Measurements from ENCODE around the gene ASXL1. TPM values are rescaled to one million over a fixed set of nuclear protein-coding genes. Genes with fewer than 3 reads are reported as not detected.
"Not testable (repeated sequence)": the region's sequence is repeated elsewhere in the genome, so short reads cannot be mapped to it uniquely, and the experiment has no call there.

Gene ASXL1
- total RNA-seq, 2 experiments from 2014 or later = 129 to 141 TPM

DNA sequence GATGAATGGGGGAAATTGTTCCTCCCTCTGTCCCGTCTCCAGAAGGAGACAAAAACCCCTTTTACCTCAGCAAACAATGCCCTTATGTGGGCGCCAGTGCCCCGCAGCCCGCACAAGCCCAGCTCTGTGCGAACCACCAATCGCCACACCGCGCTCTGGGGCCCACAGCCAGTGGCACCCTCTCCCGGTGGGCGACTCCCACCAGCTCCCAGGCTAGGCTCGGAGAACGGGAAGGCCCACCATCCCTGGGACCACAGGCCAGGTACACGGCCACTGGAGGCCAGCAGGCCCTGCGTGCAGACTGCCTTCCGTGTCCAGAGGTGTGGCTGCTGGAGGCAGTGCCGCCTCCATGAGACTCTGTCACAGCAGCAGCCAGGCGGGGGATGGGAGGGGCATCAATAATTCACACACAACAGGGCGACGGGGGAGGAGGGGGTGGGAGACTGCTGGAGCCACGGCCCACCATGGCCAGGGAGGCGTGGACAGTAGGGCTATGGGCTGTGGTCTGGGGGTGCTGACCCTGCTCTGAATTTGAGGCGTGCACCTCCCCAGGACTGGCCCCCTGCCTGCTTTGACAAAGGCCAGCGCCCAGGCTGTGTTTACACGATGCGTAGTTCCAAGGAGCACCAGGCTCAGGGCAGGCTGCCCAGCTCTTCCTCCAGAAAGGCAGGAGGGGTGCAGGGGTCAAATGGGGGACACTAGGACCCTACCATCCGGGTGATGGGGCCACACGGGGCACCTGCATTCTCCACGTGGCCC, 105.7 kb downstream of the ASXL1 start:
- ChIA-PET POLR2A (no interaction called here), CTCF (no interaction called here)
- ATAC-seq (no peak), DNase-seq (no peak)
- Mint-ChIP-seq H3K4me3 (no peak overlapping the region), H3K4me1 (no peaks in the 10 kb centered on the region), H3K9me3 (ENCODE audit: low read depth) (no peaks in the 10 kb centered on the region), H3K27me3 (no peaks in the 10 kb centered on the region), H3K27ac (no peak overlapping the region), H3K36me3 (ENCODE audit: low read depth) (no peaks in the 10 kb centered on the region)
- intact Hi-C loops (cut with DNase I, micrococcal nuclease) = no loop called here

DNA sequence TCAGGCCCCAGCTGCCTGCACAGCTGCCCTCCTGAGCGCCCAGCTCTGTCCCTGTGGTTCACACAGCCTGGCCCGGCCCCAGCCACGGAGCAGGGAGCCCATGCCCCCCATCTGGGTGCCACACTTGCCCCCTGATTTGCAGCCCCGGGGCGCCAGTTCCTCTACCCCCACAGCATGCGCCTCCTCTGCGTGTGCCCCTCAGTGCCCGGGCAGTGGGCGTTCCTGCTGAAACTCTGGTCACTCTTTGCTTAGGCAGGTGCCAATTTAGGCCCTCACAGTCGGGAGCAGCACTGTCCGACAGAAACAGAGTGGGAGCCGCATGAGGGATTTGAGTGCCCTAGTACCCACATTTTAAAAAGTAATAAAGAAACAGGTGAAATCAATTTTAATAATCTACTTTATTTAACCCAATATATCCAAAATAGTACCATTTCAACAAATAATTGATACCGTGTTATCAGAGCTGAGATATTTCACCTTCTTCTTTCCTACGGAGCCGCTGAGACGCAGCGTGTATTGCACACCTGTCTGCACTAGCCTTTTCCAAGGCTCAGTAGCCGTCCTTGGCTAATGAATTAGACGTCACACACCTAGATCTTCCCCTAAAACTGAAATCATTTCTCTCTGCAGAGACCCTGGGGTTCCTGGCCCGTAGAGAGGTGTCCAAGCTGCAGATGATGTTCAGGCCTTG, 106.4 kb downstream of the ASXL1 start:
- H3K36me3 Mint-ChIP-seq (ENCODE audit: low read depth) = no peaks in the 10 kb centered on the region
- ChIA-PET POLR2A (no interaction called here), CTCF (no interaction called here)
- no peaks in the 10 kb centered on the region for H3K9me3 Mint-ChIP-seq (ENCODE audit: low read depth)
- H3K27me3 Mint-ChIP-seq = no peaks in the 10 kb centered on the region
- DNase-seq = no peak
- H3K4me1 Mint-ChIP-seq = no peaks in the 10 kb centered on the region
- no peak overlapping the region for H3K27ac Mint-ChIP-seq
- ATAC-seq = no peak
- H3K4me3 Mint-ChIP-seq = no peak overlapping the region
- intact Hi-C loops (cut with DNase I, micrococcal nuclease) = no loop called here

DNA sequence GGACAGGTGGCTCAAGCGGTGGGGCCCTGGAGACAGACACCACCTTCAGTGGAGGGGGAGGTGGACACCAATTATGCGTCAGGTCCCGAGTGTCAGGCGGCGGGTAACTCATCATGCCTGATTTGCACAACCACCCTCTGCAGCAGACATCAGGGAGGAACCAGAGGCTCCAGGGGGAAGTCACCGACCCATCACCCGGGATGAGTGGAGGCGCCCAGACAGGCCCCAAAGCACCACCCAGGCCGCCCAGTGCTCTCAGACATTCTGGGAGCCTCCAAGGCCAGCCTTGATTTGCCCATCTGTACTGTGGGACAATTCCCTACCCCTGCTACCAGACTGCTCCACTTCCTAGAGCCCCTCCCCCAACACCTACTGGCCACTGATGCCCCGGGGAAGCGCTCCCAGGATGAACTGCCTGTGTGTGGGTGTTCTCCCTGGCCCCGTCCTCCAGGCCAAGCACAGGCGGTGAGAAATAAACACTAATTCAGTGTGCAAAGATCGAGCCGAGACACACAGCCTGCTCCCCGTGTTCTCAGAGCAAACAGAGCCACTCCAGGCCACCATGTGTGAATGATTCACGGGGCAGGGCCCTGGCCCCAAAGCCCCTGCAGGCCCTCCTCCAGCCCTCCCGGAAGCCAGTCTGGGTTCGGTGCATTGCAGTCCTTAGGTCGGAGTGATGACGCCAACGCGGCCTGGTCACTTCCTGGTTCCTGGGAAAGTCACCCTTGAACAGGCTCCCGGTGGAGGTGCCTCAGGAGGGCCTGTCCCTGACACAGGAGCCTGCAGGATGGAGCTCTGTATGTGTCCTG, 107.2 kb downstream of the ASXL1 start:
- ATAC-seq (no peak), DNase-seq (no peak)
- Mint-ChIP-seq H3K36me3 (ENCODE audit: low read depth) (no peaks in the 10 kb centered on the region), H3K27ac (no peak overlapping the region), H3K27me3 (no peaks in the 10 kb centered on the region), H3K4me3 (no peak overlapping the region), H3K9me3 (ENCODE audit: low read depth) (no peaks in the 10 kb centered on the region), H3K4me1 (no peaks in the 10 kb centered on the region)
- ChIA-PET POLR2A (no interaction called here), CTCF (interaction anchor here (0.7 kb wide), 1 partner anchor 973 kb away, joined by 4 read pairs; no protein-coding TSS in a partner anchor)
- intact Hi-C loops (cut with DNase I, micrococcal nuclease) = no loop called here

DNA sequence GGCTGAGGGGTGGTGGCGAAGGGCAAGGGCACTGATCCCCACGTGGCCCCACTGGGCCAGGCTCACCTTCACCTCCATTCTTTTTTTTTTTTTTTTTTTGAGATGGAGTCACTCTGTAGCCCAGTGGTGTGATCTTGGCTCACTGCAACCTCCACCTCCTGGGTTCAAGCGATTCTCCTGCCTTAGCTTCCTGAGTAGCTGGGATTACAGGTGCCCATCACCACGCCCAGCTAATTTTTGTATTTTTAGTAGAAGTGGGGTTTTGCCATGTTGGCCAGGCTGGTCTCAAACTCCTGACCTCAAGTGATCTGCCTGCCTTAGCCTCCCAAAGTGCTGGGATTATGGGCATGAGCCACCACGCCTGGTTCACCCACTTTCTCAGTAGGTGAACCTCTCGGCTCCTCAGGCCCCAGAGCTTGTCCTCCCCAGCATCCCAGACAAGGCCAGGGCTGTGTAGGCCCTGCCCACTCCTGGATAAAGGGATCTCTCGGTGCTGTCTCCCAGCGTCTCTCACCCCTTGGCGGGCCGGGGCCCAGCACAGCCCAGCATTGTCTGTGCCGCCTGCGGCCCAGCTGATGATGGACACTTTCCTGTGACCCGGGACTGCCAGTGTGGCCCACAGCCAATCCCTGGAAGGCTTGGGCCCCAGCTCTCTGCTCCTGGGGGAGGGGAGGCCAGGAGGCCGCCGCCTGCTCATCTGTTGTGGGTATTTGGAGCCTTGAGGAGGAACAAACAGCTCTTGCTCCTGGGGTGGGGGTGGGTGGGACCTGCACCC, 108.0 kb downstream of the ASXL1 start:
- H3K4me3 Mint-ChIP-seq; H3K36me3 Mint-ChIP-seq (ENCODE audit: low read depth); intact Hi-C loops (cut with DNase I, micrococcal nuclease); H3K27ac Mint-ChIP-seq; H3K9me3 Mint-ChIP-seq (ENCODE audit: low read depth); H3K27me3 Mint-ChIP-seq; DNase-seq; H3K4me1 Mint-ChIP-seq; POLR2A ChIA-PET; ATAC-seq: not testable (repeated sequence)
- CTCF ChIA-PET = interaction anchor here (0.7 kb wide), 1 partner anchor 972 kb away, joined by 4 read pairs; no protein-coding TSS in a partner anchor

DNA sequence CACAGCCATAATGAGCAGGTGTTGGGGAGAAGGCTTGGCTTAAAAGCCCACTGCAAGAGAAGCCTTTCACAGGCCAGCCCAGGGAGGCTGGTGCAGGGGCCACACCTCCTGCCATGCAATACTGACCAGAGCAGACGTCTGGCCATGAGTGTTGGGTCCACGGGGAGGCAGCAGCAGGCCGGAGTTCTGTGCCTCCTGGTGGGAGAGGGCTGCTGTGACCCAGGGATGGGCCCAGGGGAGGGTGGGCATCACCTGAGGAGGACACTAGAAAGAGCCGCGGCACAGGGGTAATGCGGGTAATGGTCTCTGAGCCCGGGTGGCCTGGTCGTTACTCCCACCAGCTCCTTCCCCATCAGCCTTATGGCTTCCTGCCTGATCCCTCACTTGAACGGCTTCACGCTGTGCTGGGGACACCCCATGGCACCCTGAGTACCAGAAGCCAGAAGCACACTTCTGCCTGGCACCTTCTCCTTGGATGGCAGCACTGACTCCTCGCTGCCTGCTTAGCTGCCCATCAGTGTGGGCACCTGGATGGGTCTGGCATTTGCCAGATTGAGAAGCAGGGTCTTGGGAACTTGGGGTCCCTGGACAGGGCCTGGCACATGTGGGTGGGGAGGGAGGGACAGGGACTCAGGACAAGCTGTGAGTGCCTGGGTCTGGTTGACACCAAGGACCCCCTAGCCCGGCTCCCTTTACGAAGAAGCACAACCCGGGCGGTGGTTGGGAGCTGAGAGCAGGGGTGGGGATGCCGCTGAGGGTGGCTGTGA, 108.8 kb downstream of the ASXL1 start:
- Mint-ChIP-seq H3K36me3 (ENCODE audit: low read depth) (no peaks in the 10 kb centered on the region), H3K27me3 (no peaks in the 10 kb centered on the region), H3K27ac (no peak overlapping the region), H3K4me1 (no peaks in the 10 kb centered on the region), H3K4me3 (no peak overlapping the region), H3K9me3 (ENCODE audit: low read depth) (no peaks in the 10 kb centered on the region)
- ATAC-seq = no peak
- CTCF ChIA-PET = interaction anchor here (1.2 kb wide), 1 partner anchor 61 kb away, joined by 3 read pairs; no protein-coding TSS in a partner anchor
- intact Hi-C loops (cut with DNase I, micrococcal nuclease) = no loop called here
- POLR2A ChIA-PET = no interaction called here
- no peak for DNase-seq

DNA sequence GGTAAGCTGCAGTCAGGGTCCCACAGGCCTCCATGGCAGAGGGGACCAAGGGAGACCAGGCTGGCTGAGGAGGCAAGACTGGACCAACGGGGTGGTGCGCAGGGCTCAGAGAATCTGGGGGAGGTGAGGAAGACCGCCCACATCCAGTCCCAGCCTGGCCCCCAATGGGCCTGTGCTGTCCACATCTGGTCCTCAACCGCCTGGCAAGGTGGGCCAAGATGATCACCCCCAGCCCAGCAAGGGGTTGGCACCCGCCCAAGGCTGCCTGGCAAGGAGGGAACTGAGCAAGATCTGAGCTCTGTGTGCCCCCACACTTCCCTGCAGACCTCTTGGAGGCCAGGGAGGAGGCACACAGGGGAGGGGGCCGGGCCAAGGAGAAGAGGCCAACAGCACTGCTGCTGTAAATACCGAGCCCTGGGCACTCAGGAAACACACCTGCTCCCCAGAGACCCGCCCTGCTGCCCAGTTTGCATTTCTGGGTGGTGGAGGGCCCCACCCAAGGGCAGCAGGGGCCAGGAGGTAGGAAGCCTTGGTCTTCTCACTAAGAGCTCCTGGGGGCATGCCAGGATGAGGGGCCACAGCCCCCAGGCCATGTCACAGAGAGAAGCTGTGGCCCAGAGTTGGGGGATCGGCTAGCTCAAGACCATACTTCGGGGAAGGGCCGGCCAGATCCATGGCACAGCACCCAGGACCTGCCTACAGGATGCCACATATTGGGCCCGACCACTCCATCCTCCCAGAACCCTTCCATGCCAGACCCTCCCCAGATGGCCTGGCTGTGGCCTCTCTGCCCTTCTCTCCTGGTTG, 109.6 kb downstream of the ASXL1 start:
- POLR2A ChIA-PET = no interaction called here
- Mint-ChIP-seq H3K4me1 (no peaks in the 10 kb centered on the region), H3K36me3 (ENCODE audit: low read depth) (no peaks in the 10 kb centered on the region), H3K9me3 (ENCODE audit: low read depth) (no peaks in the 10 kb centered on the region), H3K27ac (no peak overlapping the region), H3K27me3 (no peaks in the 10 kb centered on the region), H3K4me3 (no peak overlapping the region)
- CTCF ChIA-PET = interaction anchor here (1.2 kb wide), 1 partner anchor 60 kb away, joined by 3 read pairs; no protein-coding TSS in a partner anchor
- no peak for DNase-seq
- ATAC-seq = no peak
- intact Hi-C loops (cut with DNase I, micrococcal nuclease) = no loop called here

DNA sequence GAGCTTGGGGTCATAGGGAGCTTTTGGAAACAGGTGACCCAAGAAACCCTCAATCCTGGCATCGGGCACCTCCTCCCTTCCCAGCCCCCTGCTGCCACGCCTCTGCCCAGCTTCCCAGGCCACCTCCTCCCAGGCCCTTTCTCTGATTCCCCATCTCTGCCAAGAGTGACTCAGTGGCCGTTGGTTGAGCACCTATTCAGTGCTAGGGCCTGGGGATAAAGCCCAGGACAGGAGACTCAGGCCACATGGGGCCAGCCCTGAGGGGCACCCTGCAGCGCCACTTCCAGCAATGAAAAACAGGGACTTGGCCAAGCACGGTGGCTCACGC, 110.1 kb downstream of the ASXL1 start:
- no peaks in the 10 kb centered on the region for H3K36me3 Mint-ChIP-seq (ENCODE audit: low read depth)
- ChIA-PET CTCF (interaction anchor here (1.2 kb wide), 1 partner anchor 60 kb away, joined by 3 read pairs; no protein-coding TSS in a partner anchor), POLR2A (no interaction called here)
- no peaks in the 10 kb centered on the region for H3K9me3 Mint-ChIP-seq (ENCODE audit: low read depth)
- ATAC-seq (no peak), DNase-seq (no peak)
- intact Hi-C loops (cut with DNase I, micrococcal nuclease) = no loop called here
- no peak overlapping the region for H3K27ac Mint-ChIP-seq
- H3K4me3 Mint-ChIP-seq = no peak overlapping the region
- no peaks in the 10 kb centered on the region for H3K27me3 Mint-ChIP-seq
- no peaks in the 10 kb centered on the region for H3K4me1 Mint-ChIP-seq

DNA sequence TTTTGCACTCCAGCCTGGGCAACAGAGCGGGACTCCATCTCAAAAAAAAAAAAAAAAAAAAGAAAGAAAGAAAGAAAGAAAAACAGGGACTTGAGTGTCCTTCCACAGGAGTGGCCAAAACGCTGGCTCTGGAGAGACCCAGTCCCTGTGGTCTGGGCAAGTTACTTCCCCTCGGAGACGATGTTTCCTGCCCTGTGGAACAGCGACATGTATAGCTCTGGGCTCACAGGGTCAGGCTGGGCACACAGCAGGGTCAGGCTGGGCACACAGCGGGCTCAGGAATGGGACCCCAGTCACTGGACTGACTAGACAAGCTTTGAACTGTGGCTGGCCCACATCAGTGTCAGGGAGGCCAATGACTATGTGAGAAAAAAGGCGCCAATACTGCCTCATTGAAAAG, 110.7 kb downstream of the ASXL1 start:
- POLR2A ChIA-PET = no interaction called here
- Mint-ChIP-seq H3K27me3 (no peaks in the 10 kb centered on the region), H3K27ac (no peak overlapping the region), H3K4me3 (no peak overlapping the region), H3K36me3 (ENCODE audit: low read depth) (peaks cover 2% of the 10 kb centered on the region), H3K4me1 (no peaks in the 10 kb centered on the region), H3K9me3 (ENCODE audit: low read depth) (no peaks in the 10 kb centered on the region)
- ATAC-seq (no peak), DNase-seq (no peak)
- intact Hi-C loops (cut with DNase I, micrococcal nuclease) = no loop called here
- CTCF ChIA-PET = interaction anchor here (0.6 to 0.8 kb wide), 3 partner anchors 40 to 455 kb away, joined by 3 to 4 read pairs (median 3); no protein-coding TSS in a partner anchor

DNA sequence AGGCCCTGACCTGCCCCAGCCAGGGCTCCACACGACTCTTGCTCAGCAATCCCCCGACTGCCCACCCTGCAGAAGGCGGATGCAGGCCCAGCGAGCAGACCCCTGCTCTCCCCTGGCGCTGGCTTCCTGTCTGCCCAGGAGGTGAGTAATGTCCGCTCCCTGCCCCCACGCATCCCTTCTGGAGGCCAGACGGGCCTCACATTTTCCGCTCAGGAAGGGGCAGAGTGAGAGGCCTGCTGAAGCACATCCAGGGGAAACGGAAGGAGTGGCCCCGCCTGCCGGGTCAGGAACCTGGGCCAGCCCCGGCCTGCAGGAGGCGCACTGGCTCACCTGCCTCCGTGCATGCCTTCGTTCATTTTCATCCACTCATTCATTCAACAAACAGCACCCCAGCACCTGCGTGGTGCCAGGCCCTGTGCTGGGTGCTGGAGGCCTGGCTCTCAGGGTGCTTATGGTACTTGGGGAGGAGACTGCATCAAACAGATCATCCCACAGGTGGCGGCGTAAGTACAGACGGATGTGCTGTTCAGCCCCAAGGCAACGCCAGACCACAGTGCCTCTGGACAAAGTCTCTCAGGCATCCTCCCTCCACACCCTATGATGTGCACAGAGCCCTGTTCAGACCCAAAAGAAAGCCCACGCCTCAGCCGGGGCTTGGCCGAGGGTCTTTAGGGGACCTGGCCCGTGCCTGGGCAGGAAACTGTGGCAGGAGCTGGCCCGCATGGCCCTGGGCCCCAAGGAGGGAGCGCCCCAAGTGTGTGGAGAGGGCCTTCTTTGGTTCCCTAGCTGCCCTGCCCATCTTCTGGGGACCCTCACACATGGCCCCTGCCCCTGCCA, 112.1 kb downstream of the ASXL1 start:
- ChIA-PET CTCF (interaction anchor here (1.2 to 1.4 kb wide), 2 partner anchors 21 to 183 kb away, joined by 3 read pairs; no protein-coding TSS in a partner anchor), POLR2A (interaction anchor here (0.5 kb wide), 1 partner anchor 185 kb away, joined by 3 read pairs; no protein-coding TSS in a partner anchor)
- peak overlapping the region; percentile 53 for H3K27ac Mint-ChIP-seq
- H3K36me3 Mint-ChIP-seq (ENCODE audit: low read depth) = peaks cover 2% of the 10 kb centered on the region
- no peaks in the 10 kb centered on the region for H3K4me1 Mint-ChIP-seq
- H3K4me3 Mint-ChIP-seq = no peak overlapping the region
- ATAC-seq (peak; percentile 64), DNase-seq (peak; percentile 58)
- intact Hi-C loops (cut with DNase I, micrococcal nuclease) = loop anchor here in 1 of 2 experiments (1.0 kb wide), 1 partner anchor 183 kb away; no protein-coding TSS in a partner anchor
- no peaks in the 10 kb centered on the region for H3K27me3 Mint-ChIP-seq
- H3K9me3 Mint-ChIP-seq (ENCODE audit: low read depth) = no peaks in the 10 kb centered on the region
